Prostate gland (tissue), 2 donors: ENCODE data around the gene QSER1.

ENCODE experiments used
- POLR2A ChIP-seq: fragments of 450-650 bp; IDR thresholded peaks from one replicate; pipeline ENCODE4 v1.6.1; 2016; ENCODE audit warnings: antibody characterized with exemption, mild to moderate bottlenecking
- TF ChIP-seq, protein P1 (sequence below), 4 experiments: fragments of 200-600 bp in 2 of 4; fragments of 450-650 bp in 2 of 4; sonication (generic) in 2 of 4; IDR thresholded peaks; 1 replicate in 3 of 4; 2 replicates in 1 of 4; pipeline ENCODE4 v1.5.1; 2016 to 2019; ENCODE audit warnings: antibody characterized with exemption in 4 of 4, mild to moderate bottlenecking in 2 of 4, moderate library complexity in 2 of 4

DNA sequence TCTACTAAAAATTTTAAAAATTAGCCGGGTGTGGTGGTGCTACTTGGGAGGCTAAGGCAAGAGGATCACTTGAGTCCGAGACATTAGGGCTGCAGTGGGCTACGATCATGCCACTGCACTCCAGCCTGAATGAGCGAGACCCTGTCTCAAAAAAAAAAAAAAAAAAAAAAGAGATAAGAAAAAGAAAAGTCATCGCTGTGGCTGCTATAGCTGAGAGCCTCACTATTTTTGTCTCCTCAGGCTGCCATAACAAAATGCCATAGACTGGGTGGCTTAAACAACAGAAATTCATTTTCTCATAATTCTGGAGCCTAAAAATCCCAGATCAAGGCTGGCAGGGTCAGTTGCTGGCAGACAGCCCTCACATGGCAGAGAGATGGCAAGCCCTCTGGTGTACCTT is 93.0 kb downstream of the QSER1 start:
- TF ChIP-seq, protein P1, sequence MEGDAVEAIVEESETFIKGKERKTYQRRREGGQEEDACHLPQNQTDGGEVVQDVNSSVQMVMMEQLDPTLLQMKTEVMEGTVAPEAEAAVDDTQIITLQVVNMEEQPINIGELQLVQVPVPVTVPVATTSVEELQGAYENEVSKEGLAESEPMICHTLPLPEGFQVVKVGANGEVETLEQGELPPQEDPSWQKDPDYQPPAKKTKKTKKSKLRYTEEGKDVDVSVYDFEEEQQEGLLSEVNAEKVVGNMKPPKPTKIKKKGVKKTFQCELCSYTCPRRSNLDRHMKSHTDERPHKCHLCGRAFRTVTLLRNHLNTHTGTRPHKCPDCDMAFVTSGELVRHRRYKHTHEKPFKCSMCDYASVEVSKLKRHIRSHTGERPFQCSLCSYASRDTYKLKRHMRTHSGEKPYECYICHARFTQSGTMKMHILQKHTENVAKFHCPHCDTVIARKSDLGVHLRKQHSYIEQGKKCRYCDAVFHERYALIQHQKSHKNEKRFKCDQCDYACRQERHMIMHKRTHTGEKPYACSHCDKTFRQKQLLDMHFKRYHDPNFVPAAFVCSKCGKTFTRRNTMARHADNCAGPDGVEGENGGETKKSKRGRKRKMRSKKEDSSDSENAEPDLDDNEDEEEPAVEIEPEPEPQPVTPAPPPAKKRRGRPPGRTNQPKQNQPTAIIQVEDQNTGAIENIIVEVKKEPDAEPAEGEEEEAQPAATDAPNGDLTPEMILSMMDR (IDR thresholded peaks at IDR 0.05) = no peak
- no peak for TF ChIP-seq POLR2A
